Activated CD4-positive, CD25-positive, alpha-beta regulatory T cell treated with anti-CD3 and anti-CD28 coated beads, Interleukin-2, amount 50 U/mL, for 72 hours (primary cell): ENCODE results near the gene SRD5A2.
"Not testable (repeated sequence)": the region's sequence is repeated elsewhere in the genome, so short reads cannot be mapped to it uniquely, and the experiment has no call there.

Experiments
- DNase-seq: peaks from one replicate; pipeline ENCODE4 v3.0.0; 2021

SRD5A2 gene

DNA sequence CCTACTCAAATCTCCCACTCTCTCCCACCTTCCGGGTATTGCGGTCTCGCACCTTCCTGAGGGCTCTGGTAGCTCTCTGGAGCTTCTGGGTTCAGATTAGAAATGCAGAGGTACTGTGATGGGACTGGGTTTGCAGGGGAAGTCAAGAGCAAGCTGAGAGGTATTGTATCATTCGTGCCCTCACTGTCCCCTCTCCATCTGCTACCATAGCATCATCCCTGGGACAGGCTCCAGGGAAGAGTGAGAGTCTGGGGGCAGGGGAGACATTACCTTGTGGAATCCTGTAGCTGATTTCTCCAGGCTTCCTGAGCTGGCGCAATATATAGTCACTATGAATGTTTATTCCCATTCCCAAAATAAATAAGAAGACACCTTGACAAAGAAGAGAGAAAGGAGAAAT is 49.6 kb downstream of the SRD5A2 start:
- no peak for DNase-seq

DNA sequence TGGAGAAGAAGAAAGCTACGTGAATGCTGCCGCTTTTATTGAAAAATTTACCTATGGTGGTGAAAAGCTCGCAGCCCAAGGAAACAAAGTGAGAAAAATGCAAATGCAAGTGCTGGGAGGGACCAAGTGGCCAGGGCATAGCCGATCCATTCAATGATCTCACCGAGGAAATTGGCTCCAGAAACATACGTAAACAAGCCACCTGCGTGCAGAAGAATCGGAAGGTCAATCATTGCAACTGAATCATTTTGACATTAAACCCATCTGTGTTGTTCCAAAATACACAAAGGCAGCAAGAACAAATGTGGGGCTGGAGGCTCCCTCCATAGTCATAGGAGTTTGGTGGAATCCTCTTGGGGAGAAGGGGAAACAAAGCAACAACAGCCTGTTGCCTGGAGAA is 51.5 kb downstream of the SRD5A2 start:
- DNase-seq, result no peak

DNA sequence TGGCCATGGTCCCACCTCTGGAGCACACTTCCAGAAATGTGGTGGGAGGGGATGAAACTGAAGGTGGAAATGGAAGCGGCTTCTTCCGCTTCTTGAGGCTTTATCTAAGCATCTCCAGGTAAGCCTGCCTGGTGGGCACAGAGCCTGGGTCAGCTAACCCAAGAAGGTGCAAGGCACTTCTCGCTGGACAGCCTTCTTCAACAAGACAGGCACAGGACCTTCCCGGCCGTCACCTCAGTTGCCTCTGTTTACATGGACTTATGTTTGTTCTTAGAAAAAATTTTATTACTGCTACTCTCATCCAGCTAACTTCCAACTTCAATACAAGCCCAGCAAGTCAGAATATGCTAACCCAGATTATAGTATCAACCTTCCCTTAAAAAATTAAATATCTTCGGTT is 51.9 kb downstream of the SRD5A2 start:
- DNase-seq, result no peak

DNA sequence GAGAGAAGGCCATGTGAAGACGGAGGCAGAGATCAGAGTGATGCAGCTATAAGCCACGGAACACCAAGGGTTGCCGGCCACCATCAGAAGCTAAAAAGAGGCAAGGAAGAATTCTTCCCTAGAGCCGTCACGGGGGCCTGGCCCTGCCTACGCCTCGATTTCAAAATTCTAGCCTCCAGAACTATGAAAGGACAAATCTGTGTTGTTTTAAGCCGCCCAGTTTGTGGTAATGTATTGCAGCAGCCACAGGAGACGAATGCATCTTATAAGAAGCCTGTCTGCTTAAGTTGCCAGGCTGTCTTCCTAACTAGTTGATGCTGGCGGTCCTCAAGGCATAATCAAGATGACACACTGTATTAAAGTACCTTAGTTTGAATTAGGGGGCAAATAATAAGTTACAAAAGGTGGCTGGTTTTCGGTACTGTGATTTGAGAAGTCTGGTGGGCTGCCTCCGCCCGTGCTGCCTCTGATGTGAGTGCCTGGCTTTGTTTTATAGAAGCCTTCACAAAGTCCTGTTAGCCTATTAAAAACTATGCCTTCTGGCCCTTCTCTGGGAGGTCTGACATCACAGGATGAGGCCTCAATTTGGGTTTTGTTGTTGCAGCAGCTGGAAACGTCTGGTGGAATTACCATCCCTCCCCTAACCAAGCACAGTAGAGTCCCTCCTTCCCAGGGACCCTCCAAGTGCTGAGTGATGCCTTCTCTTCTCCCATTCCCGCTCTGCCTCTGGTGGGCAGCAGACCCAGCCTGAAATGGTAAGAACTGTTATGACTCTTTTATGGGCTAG is 53.6 kb downstream of the SRD5A2 start:
- no peak for DNase-seq

DNA sequence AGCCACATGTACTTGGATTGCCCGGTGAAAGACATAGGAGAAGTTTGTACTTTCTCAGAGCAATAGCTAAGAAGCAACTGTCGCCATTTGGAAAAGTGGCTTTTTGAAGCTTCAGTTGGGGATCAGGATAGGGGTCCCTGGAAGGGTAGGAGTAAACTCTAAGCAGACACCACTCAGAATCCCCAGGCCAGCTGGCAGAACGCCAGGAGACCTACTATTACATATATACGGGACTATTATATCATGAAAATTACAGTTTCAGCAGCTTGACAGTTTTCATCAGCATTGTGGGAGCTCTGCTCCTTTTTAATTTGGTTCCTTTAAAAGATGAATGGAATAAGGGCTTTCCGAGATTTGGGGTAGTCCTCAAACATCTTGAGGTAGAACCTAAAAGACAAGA is 54.9 kb downstream of the SRD5A2 start:
- DNase-seq, result no peak

DNA sequence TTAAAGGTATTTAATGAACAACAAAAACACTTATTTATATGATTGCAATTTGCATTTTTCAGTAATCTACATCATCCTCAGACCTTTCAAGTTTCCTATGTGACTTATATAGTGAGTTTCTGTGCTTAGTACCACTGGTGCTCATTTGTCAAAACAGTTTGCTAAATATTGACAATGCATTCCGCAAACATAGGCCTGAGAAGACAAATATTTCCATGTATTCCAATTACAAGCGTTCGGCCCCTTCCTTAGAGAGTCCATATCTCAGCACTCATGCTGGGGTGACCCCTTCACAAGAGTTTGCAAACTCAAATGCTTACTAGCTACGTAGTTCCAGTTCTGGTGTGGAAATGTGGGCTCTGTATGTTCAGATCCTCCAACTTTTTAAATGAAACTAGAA is 56.1 kb downstream of the SRD5A2 start:
- no peak for DNase-seq

DNA sequence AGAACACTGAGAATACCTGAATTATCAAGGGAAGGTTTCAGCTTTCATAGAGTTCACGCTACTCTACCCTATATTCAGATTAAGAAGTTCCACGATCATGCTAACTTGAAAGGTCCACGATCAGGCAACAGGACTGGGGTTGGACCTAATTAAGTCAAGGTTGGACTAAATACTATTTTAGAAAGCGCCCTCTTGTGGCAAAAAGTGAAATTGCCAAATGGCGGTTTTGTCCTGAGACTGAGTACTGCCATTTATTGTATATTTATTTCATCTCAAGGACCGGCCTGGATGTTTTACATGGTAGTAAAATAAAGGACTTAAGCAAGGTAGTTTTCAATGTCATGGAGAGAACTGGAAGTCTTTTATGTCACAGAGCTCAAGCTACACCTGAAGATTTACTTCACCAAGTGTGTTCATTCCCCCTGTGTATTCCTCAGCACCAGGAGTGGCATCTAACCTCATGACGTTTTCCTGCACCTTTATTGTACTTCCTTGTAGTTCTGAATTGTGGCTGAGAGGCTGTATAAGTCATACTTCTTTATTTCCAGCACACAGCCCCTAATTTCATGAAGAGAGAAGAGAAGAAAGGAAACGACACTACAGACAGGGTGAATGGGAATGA is 56.8 kb downstream of the SRD5A2 start:
- peak; percentile 52 for DNase-seq

DNA sequence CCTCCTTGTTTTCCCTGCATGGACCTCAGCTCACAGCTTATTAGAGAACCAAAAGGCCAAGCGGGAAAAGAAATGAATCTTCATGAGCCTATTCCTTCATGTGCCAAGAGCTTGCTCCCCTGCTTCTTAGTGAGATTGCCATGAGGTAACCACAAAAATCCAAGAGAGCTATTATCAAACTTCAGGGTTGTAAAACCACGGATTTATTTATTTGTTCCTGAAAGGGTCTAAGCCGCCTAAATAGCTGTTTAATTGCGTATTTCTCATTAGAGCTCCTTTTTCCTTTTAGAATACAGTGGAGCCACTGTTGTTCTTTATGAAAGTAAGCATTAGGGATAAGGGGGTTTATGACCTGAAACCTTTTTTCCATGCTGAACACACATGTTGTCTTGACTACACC is 58.0 kb downstream of the SRD5A2 start:
- no peak for DNase-seq

DNA sequence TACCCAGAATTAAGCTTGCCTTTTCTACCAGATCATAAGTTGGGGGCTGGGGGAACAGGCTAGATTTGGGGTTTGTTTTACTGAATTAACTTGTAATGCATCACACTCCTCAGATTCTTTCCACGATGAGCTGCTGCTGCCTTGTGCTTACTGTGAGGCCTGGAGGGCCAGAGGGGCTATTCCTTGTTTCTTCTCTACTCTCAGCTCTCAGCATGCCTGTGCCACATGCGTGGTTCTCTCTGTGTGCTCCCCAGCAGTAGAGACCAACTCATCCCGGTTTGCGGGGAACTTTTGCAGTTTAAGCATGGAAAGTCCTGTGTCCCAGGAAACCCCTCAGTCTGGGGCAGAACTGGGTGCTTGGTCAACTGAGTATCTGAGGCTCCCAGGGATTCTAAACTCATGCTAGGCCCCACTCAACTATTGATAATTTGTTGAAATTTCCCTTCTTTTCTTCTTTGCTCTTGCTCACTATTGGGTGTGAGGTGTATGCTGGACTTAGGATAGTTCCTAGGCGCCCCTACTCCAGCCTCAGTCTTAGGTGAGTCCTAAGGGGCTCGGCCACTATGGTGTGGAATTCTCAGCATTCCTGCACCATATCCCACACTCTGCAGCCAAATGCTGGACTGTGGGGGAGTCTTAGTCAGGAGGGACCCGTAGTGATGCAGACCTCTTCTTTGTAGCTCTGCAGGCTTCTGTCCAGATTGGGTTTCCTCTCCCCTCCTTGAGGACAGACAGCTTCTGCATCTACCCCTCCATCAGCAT is 63.1 kb downstream of the SRD5A2 start:
- DNase-seq, result no peak

DNA sequence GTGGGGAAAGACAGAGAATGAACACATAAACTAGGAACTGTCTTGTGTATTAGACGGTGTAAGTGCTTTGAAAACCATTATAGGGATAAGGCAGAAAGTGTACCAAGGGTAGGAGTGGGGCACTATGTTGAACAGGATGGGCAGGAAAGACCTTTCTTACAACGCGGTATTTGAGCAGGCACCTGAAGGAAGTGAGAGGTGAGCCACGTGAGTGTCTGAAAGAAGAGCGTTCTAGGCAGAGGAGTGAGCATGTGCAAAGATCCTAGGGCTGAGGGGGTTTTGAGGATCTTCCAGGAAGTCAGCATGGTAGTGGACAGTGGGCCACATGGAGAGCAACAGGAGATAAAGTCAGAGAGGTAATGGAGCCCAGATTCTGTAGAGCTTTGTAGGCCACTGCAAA is 65.2 kb downstream of the SRD5A2 start:
- DNase-seq, result no peak

DNA sequence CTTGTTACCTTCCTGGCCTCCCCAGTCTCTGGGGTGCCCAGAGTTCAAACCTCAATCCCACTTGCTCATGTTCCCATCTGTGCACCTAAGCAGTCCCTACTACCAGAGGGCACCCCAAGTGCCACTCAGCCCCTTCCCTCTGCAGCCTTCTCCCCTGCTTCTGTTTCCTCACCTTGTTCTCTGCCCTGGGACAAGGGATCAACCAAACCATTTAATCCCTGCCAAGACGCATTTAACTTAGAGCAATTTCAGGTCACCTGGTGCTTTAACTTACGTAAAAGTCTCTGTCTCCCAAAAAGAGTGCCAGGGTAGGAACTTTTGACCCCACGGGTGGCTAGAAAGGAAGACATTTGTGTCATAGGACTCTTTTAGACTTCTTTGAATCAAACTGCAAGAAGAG is 67.2 kb downstream of the SRD5A2 start:
- DNase-seq, result no peak

DNA sequence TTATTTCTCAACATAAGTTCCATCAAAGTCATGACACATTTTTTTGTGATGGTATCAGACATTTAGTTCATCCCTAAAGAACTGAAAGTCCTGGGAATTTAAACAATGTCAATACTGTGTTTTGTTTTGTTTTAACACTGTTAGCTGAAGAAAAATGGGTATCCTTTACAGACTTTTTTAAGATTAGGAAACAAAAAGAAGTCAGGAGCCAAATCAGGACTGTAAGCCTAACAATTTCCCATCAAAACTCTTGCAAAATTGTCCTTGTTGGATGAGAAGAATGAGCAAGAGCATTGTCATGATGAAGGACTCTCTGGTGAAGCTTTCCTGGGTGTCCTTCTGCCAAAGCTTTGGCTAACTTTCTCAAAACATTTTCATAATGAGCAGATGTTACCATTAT is 69.4 kb downstream of the SRD5A2 start:
- DNase-seq, result no peak

DNA sequence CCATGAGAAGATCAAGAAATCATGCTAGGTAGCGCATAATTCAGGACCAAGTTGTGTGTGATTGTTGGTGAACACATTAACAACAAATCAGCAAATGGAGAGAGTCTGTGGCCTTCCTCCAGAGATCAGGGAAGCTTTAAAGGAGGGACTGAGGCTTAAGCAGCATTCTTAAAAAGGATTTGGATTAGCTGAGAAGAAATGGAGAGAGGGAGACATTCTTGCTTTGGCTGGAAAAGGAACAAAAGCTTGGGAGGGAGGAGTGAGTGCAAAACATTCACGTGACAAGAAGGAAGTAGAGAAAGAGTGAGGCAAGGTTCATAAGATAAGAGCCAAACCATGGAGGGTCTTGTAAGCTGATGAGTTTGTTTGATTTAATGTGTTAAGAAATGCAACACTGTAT is 75.6 kb downstream of the SRD5A2 start:
- no peak for DNase-seq

DNA sequence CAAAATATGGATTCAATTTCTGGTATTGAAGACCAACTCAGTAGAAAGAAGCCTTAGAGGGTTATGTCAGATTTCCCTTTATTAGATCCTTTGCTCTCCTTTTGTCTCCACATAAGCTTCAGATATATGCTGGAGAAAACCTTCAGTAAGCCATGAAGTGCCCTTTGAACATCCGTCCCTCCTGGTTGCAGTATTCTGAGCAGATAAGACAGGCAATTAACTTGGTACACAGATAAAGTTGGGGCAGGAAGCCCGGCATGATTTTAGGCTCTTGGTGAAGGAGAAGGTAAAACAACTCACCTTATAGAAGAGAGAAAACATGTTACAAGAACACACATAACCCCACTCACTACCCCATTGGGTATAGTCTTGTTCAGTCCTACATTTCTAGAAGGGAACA is 76.4 kb downstream of the SRD5A2 start:
- DNase-seq, result no peak

DNA sequence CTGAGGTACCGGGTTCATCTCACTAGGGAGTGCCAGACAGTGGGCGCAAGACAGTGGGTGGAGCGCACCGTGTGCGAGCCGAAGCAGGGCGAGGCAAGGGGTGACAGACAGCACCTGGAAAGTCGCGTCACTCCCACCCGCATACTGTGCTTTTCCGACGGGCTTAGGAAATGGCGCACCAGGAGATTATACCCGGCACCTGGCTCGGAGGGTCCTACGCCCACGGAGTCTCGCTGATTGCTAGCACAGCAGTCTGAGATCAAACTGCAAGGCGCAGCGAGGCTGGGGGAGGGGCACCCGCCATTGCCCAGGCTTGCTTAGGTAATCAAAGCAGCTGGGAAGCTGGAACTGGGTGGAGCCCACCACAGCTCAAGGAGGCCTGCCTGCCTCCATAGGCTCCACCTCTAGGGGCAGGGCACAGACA is 84.3 kb downstream of the SRD5A2 start:
- DNase-seq, result not testable (repeated sequence)

DNA sequence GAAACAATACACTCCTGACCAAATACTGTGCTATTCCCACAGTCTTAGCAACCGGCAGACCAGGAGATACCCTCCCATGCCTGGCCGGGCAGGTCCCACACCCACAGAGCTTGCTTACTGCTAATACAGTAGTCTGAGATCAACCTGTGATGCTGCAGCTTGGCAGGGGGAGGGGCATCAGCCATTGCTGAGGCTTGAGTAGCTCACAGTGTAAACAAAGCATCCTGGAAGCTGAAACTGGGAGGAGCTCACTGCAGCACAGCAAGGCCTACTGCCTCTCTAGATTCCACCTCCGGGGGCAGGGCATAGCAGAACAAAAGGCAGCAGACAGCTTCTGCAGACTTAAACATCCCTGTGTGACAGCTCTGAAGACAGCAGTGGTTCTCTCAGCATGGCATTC is 91.4 kb downstream of the SRD5A2 start:
- DNase-seq, result not testable (repeated sequence)

DNA sequence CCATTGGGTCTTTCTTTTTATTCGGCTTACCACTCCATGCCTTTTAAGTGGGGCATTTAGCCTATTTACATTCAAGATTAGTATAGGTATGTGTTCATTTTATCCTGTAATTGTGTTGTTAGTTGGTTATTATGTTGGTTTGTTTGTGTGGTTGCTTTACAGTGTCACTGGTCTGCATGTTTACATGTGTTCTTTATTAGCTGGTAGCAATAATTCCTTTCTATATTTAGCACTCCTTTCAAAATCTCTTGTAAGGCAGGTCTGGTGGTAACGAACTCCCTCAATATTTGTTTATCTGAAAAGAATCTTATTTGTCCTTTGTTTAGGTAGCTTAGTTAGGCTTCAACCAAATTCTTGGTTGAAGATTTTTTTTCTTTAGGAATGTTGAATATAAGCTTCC is 97.5 kb downstream of the SRD5A2 start:
- DNase-seq, result no peak

DNA sequence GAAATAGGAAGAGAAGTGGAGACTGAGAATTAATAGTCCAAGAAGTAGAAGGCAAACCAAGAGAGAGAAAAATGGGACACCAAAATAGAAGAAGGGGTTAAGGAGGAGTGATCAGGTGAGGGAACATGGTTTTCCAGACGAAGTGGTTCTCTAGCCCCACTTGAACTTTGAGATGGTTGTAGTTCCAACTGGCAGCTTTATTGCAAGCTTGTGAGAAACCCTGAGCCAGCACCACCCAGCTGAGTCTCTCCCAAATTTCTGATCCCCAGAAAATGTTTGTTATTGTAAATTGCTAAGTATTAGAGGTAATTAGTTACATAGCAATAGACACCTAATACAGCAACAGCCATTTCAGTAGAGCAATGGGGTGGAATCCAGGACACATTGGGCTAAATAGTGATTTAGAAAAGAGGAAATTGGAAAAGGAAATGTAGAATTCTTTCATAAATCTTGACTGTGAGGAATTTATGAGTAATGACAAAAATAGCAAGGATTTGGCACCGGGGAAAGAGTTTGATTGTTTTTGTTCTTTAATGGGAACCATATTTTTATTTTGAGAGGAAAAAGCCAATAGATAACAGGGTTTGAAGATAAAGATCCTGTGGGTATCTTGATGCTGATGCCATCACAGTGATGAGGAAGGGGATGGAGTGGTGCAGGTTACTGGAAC is 104.1 kb downstream of the SRD5A2 start:
- DNase-seq, result no peak

DNA sequence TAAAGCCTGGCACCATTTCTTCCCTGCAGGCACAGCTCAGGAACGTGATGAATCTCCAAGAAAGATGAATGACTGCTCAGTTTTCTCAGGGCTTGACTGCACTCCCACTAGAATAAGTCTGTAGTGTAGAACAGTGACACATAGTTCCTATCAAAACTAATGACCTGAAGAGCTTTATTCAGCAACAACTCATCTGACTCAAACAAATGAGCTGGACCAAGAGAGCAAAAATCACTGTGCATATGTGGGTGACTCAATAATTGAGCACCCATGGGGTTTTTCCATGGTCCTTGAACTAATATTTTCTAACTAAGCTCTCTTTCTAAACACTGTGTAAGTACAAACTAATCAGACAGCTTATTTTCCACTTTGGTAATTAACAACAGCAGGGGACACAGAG is 105.0 kb downstream of the SRD5A2 start:
- DNase-seq, result no peak

DNA sequence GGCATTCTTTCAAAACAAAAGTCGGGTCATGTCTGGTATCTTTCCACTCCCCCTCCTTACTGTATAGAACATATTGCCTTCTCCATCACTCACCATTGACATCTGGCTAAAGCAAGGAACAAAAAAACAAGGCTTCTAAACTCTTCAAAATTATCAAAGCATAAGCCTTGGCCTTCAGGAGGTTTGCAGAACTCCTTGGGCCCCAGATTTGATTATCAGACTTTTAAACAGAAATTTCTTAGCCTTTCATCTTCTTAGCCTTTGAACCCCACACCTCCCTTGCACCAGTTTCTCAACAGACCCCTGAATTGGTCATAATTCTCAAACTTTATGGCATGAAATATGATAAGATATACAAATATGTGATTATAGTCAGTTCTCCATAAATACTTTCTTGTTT is 106.4 kb downstream of the SRD5A2 start:
- DNase-seq, result no peak
